Heart right ventricle (tissue), 16 donors: ENCODE data around the gene NLGN3. TPM values are rescaled to one million over a fixed set of nuclear protein-coding genes. Genes with fewer than 3 reads are reported as not detected.

Experiments used
- ATAC-seq, 8 donors: fragments of 200-7000 bp; cut with Tn5 transposase; one replicate each; pipeline ENCODE4 v1.9.1; 2020; ENCODE audit warnings: mild to moderate bottlenecking in 8 of 8, moderate library complexity in 8 of 8, moderate number of reproducible peaks in 1 of 8
- DNase-seq, 2 donors: peaks; one replicate each; pipeline ENCODE4 v3.0.0-alpha.2; 2020
- H3K27ac ChIP-seq, 10 donors: fragments of 200-600 bp; sonication (generic) in 2 of 10; one replicate each; pipeline versions ENCODE4 v1.5.0 to v1.8.0; 2020 to 2022; ENCODE audit warnings: mild to moderate bottlenecking in 3 of 10
- H3K27me3 ChIP-seq, 7 donors: fragments of 200-600 bp; one replicate each; pipeline ENCODE4 v1.8.0; 2021 to 2022; ENCODE audit warnings: mild to moderate bottlenecking in 2 of 7
- H3K36me3 ChIP-seq, 9 donors: fragments of 200-600 bp; sonication (generic) in 1 of 9; one replicate each; pipeline versions ENCODE4 v1.5.0 to v1.8.0; 2020 to 2022; ENCODE audit warnings: mild to moderate bottlenecking in 2 of 9
- H3K4me1 ChIP-seq, 9 donors: fragments of 200-600 bp; sonication (generic) in 1 of 9; one replicate each; pipeline versions ENCODE4 v1.5.0 to v1.8.0; 2020 to 2022; ENCODE audit warnings: mild to moderate bottlenecking in 4 of 9
- H3K4me3 ChIP-seq, 10 donors: fragments of 200-600 bp; sonication (generic) in 2 of 10; one replicate each; pipeline versions ENCODE4 v1.5.0 to v1.8.0; 2020 to 2022; ENCODE audit warnings: mild to moderate bottlenecking in 7 of 10, moderate library complexity in 2 of 10
- H3K9me3 ChIP-seq, 11 donors: fragments of 200-600 bp in 10 of 11; sonication (generic) in 2 of 11; one replicate each; pipeline versions ENCODE4 v1.5.0 to v1.8.0; 2013 to 2022; ENCODE audit warnings: mild to moderate bottlenecking in 2 of 11, control low read depth in 1 of 11, moderate library complexity in 1 of 11
- WGBS, 2 donors: extraction: QIAGEN DNeasy Blood & Tissue Kit; methylation state at CpG; one replicate each; pipeline ENCODE4 v1.1.7; 2013; ENCODE audit warnings: inconsistent platforms in 1 of 2; 5-methylcytosine and 5-hydroxymethylcytosine counted together
- intact Hi-C, 10 donors: fragments of 100-400 bp; cut with DNase I; formaldehyde crosslinking; loops; one replicate each; pipeline versions ENCODE4 v1.11.1 to v1.14.2; 2022
- polyA plus RNA-seq, 2 donors: library from polyadenylated mRNA; stranded (reverse); fragments of 200-250 nt; gene quantifications; one replicate each; pipeline ENCODE4 v1.2.3, GENCODE V29; 2013
- total RNA-seq, 10 donors: library from RNA; stranded (reverse); fragmentation: NEBNext Ultra II Directional in 3 of 10; extraction: Animal tissue kit (Norgen Biotek cat#: 25700) in 3 of 10; gene quantifications; one replicate each; pipeline versions ENCODE4 v1.2.1 to v1.2.4, GENCODE V29; 2021 to 2023
- TF ChIP-seq, protein P1 (sequence below), 9 donors: fragments of 200-600 bp; sonication (generic) in 2 of 9; IDR thresholded peaks; one replicate each; pipeline versions ENCODE4 v1.5.0 to v1.8.0; 2021 to 2022; ENCODE audit warnings: antibody characterized with exemption in 9 of 9, mild to moderate bottlenecking in 5 of 9, moderate library complexity in 1 of 9
- donor health status: Arrhythmogenic right ventricular cardiomyopathy.
- donor health status: ischemic (EF 13 %, LVEDD 7.1; RV severe dilation, severe dysfunction).
- donor health status: healthy with polysubstance abuse.
- donor health status: DM: no; HTN: yes; CAD: no.
- donor health status: DM: no; HTN: no; CAD: no.
- donor health status: ischemic (EF 25% LVEDD 6.9; RV normal size, moderate dysfunction).
- donor health status: ischemic (EF 25% LVEDD 5.7; RV mildly dilated, moderate dysfunction).
- donor health status: healthy.
- donor health status: DM: yes; HTN: yes; CAD: no.
- donor health status: Ischemic cardiomyopathy.
- donor health status: ischemic (EF 35%, LVEDD 5.7; RV mildly dilated, moderate dysfunction).
- donor health status: nonischemic (EF 11% LVEDD 7.7; RV severe dilation, severe dysfunction).
- donor health status: DM: yes; HTN: yes; CAD: no.
- donor health status: PGD.
- donor health status: ischemic (EF 29% LVEDD 5.4; RV normal size, mild dysfunction).
- donor health status: nonischemic (EF 23%, LVEDD 6.1; RV moderate dilation, normal function).

Gene NLGN3
- total and polyA plus RNA-seq, 12 donors, result 0.16 to 0.94 (median 0.51) TPM

DNA sequence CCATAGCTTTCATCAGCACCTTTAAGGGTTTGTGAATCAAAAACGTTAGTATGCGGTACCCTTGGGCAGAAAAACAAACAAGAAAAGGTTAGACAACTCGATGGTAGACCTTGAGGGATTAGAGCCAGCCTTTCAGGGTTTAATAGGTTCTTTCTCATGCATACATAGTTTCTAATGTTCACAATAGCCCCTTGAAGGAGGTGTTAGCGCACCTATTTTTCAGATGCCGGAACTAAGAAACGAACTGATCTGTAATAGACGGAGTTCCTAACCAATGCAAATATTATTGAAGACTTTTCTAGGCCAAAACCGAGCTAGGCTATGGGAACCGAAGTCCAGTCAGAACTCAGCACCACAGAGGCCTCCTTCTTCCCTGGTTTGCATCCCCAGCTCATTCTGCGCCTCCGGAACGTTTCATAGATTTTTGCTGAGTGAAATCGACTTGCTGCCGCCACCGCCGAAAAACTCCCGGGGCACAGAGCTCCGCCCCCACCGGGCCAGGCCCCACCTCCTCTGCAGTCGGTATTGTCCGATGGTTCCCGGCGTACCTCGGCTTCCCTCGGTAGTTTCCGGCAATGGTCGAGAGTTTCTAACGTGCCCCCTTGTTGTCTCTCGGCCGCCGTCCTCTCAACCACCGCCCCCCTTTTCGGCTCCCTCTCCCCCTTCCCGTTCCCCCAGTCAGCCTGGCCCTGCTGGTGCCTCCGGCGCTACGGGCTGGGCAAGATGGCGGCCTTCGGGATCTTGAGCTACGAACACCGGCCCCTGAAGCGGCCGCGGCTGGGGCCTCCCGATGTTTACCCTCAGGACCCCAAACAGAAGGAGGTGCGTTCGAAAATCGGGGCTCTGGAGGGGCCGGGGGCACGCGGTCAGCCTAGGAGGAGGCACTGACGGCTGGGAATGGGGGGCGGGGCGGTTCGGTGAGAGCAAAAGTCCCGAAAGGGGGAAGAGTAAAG, 26.3 kb upstream of the NLGN3 start, which contains the start of gene MED12:
TSS of gene MED12 (plus strand) at position 565 of the 953 bp plus-strand sequence. CDS start at position 724, 159 bp downstream.
- peaks cover 0 to 39% (median 0%) of the 10 kb centered on the region in 9 donors for H3K36me3 ChIP-seq
- ATAC-seq, result peak; percentile 97 to 100 (median 99)
- 1 to 2% methylated on average over 39 to 56 of the region's 56 CpGs for WGBS, 2 donors
- H3K4me3 ChIP-seq, result peak within 1 kb of the TSS; percentile 38 to 72 (median 64)
- H3K4me1 ChIP-seq, result peaks cover 0 to 15% (median 5%) of the 10 kb centered on the region in 9 donors
- peak; percentile 84 to 89 for DNase-seq
- H3K27me3 ChIP-seq, result peaks cover 0 to 3% (median 0%) of the 10 kb centered on the region in 7 donors
- TF ChIP-seq, protein P1, sequence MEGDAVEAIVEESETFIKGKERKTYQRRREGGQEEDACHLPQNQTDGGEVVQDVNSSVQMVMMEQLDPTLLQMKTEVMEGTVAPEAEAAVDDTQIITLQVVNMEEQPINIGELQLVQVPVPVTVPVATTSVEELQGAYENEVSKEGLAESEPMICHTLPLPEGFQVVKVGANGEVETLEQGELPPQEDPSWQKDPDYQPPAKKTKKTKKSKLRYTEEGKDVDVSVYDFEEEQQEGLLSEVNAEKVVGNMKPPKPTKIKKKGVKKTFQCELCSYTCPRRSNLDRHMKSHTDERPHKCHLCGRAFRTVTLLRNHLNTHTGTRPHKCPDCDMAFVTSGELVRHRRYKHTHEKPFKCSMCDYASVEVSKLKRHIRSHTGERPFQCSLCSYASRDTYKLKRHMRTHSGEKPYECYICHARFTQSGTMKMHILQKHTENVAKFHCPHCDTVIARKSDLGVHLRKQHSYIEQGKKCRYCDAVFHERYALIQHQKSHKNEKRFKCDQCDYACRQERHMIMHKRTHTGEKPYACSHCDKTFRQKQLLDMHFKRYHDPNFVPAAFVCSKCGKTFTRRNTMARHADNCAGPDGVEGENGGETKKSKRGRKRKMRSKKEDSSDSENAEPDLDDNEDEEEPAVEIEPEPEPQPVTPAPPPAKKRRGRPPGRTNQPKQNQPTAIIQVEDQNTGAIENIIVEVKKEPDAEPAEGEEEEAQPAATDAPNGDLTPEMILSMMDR (IDR thresholded peaks at IDR 0.05), result no peak
- H3K27ac ChIP-seq, result peak within 1 kb of the TSS; percentile 40 to 91 (median 78)
- intact Hi-C loops, result loop anchor here in 1 of 10 donors (1.0 kb wide), 1 partner anchor 50 kb away; the partner anchor contains the start of gene SNX12
- H3K9me3 ChIP-seq, result no peaks in the 10 kb centered on the region

DNA sequence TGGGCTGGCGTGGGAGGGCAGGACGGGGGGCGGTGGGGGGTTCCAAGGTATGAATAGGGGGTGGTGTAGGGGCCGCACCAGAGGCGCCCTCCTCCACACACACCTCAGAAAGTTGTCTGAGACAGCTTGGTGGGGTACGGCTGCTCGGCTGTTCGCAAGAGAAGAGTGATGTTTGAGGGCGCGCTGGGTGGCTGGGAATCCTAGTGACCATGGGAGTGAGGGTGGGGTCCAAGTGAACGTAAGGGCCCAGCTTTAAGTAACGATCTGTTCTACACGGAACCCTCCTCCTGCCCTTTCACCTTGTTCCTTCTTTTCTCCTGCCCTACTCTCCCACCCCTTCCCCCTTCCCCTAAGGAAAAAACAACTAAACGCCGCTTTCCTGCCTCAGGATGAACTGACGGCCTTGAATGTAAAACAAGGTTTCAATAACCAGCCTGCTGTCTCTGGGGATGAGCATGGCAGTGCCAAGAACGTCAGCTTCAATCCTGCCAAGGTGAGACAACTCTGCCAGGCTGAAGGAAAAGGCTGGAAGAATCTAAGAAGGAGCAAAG, 25.6 kb upstream of the NLGN3 start:
- peaks cover 0 to 3% (median 0%) of the 10 kb centered on the region in 7 donors for H3K27me3 ChIP-seq
- intact Hi-C loops, result loop anchor here in 1 of 10 donors (1.0 kb wide), 1 partner anchor 51 kb away; the partner anchor contains the start of gene SNX12
- peak in 7 of 8 donors; percentile 4 to 41 (median 28) for ATAC-seq
- 4 to 5% methylated on average over 15 to 16 of the region's 17 CpGs for WGBS, 2 donors
- H3K9me3 ChIP-seq, result no peaks in the 10 kb centered on the region
- H3K27ac ChIP-seq, result peak overlapping the region; percentile 40 to 91 (median 78)
- TF ChIP-seq, protein P1 (IDR thresholded peaks at IDR 0.05), result no peak
- peak overlapping the region; percentile 38 to 72 (median 64) for H3K4me3 ChIP-seq
- peaks cover 0 to 15% (median 5%) of the 10 kb centered on the region in 9 donors for H3K4me1 ChIP-seq
- H3K36me3 ChIP-seq, result peaks cover 0 to 46% (median 0%) of the 10 kb centered on the region in 9 donors
- DNase-seq, result no peak

DNA sequence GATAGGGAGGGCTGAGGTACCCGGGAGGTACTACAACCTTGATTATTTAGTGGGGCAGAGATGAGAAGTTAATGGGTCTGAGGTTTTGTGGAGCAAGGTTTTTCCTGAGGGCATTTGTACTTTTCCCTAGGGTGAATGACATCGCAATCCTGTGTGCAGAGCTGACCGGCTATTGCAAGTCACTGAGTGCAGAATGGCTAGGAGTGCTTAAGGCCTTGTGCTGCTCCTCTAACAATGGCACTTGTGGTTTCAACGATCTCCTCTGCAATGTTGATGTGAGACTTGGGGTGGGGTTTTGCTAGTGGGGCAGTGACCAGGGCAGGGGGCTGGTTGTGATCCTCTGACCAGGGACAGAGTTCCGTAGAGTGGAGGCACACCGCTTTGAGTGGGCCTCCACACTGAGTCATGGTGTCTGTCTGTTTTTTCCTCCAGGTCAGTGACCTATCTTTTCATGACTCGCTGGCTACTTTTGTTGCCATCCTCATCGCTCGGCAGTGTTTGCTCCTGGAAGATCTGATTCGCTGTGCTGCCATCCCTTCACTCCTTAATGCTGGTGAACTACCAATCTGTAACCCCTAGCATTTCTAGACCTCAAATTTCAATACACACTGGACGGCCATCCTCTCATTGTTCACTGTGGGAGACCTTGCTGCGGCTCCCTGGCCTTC, 16.3 kb upstream of the NLGN3 start:
- ATAC-seq, result no peak
- intact Hi-C loops, result no loop called here
- 80 to 86% methylated on average over 12 of the region's 12 CpGs for WGBS, 2 donors

More for the DNA sequence above, 16.3 kb upstream of the NLGN3 start:
- H3K27me3 ChIP-seq, result no peaks in the 10 kb centered on the region
- no peak for DNase-seq
- no peaks in the 10 kb centered on the region for H3K9me3 ChIP-seq
- peaks cover 0 to 7% (median 0%) of the 10 kb centered on the region in 9 donors for H3K4me1 ChIP-seq
- H3K4me3 ChIP-seq, result no peak overlapping the region
- H3K36me3 ChIP-seq, result peaks cover 0 to 98% (median 10%) of the 10 kb centered on the region in 9 donors
- H3K27ac ChIP-seq, result no peak overlapping the region
- TF ChIP-seq, protein P1 (IDR thresholded peaks at IDR 0.05), result no peak
